IPS-18c (cell line): ENCODE results near the gene ING5.
"Not testable (repeated sequence)": the region's sequence is repeated elsewhere in the genome, so short reads cannot be mapped to it uniquely, and the experiment has no call there.

Experiments used
- H3K4me3 ChIP-seq: 2 replicates; pipeline ENCODE4 v1.7.0; 2013; ENCODE audit warnings: low read depth, mild to moderate bottlenecking, low read length, moderate library complexity; ENCODE audit not compliant: insufficient read depth
- H3K9me3 ChIP-seq: one replicate; pipeline ENCODE4 v1.6.1; 2013; ENCODE audit warnings: mild to moderate bottlenecking, low read length, moderate library complexity; ENCODE audit not compliant: control insufficient read depth, insufficient read depth

The ING5 gene

GRCh38 chr2:241728000-241728399 lies 26.2 kb downstream of the ING5 start:
- Histone ChIP-seq H3K4me3 (no peak overlapping the region), H3K9me3 (peaks cover under 1% of the 10 kb centered on the region)

- Histone ChIP-seq H3K9me3 (no peaks in the 10 kb centered on the region), H3K4me3 (no peak overlapping the region)
Observed at GRCh38 chr2:241728627-241729026, 26.8 kb downstream of the ING5 start.

- no peak overlapping the region for H3K4me3 ChIP-seq
- H3K9me3 ChIP-seq: no peaks in the 10 kb centered on the region
Observed at GRCh38 chr2:241729868-241730267, 28.0 kb downstream of the ING5 start.

GRCh38 chr2:241730671-241731293 lies 28.9 kb downstream of the ING5 start:
- H3K4me3 ChIP-seq: no peak overlapping the region
- H3K9me3 ChIP-seq: no peaks in the 10 kb centered on the region

- H3K4me3 ChIP-seq, H3K9me3 ChIP-seq: not testable (repeated sequence)
Observed at GRCh38 chr2:241732513-241733186, 30.8 kb downstream of the ING5 start.

GRCh38 chr2:241733391-241734207 lies 31.8 kb downstream of the ING5 start:
- no peaks in the 10 kb centered on the region for H3K9me3 ChIP-seq
- peak overlapping the region; percentile 51 for H3K4me3 ChIP-seq

GRCh38 chr2:241734208-241734466 lies 32.3 kb downstream of the ING5 start:
- Histone ChIP-seq H3K9me3 (no peaks in the 10 kb centered on the region), H3K4me3 (peak overlapping the region; percentile 51)

GRCh38 chr2:241734467-241735208 lies 32.8 kb downstream of the ING5 start, which contains the start of gene D2HGDH:
Gene D2HGDH (plus strand): TSS chr2:241734630. CDS start chr2:241735225, 595 bp downstream.
- H3K4me3 ChIP-seq: peak within 1 kb of the TSS; percentile 81
- H3K9me3 ChIP-seq: no peaks in the 10 kb centered on the region

GRCh38 chr2:241736111-241736510 lies 34.3 kb downstream of the ING5 start:
- no peaks in the 10 kb centered on the region for H3K9me3 ChIP-seq
- H3K4me3 ChIP-seq: no peak overlapping the region

- Histone ChIP-seq H3K4me3 (no peak overlapping the region), H3K9me3 (no peaks in the 10 kb centered on the region)
Observed at GRCh38 chr2:241738040-241738686, 36.3 kb downstream of the ING5 start.

- H3K9me3 ChIP-seq: no peaks in the 10 kb centered on the region
- H3K4me3 ChIP-seq: no peak overlapping the region
Observed at GRCh38 chr2:241739177-241739576, 37.3 kb downstream of the ING5 start.

- Histone ChIP-seq H3K4me3 (no peak overlapping the region), H3K9me3 (no peaks in the 10 kb centered on the region)
Observed at GRCh38 chr2:241739651-241740050, 37.8 kb downstream of the ING5 start.

- H3K9me3 ChIP-seq: no peaks in the 10 kb centered on the region
- no peak overlapping the region for H3K4me3 ChIP-seq
Observed at GRCh38 chr2:241741016-241741415, 39.2 kb downstream of the ING5 start.

- H3K9me3 ChIP-seq: no peaks in the 10 kb centered on the region
- H3K4me3 ChIP-seq: no peak overlapping the region
Observed at GRCh38 chr2:241742320-241742939, 40.6 kb downstream of the ING5 start.

GRCh38 chr2:241743008-241743407 lies 41.2 kb downstream of the ING5 start:
- not testable (repeated sequence) for H3K9me3 ChIP-seq

GRCh38 chr2:241743620-241744019 lies 41.8 kb downstream of the ING5 start:
- H3K4me3 ChIP-seq: no peak overlapping the region
- no peaks in the 10 kb centered on the region for H3K9me3 ChIP-seq

More at GRCh38 chr2:241743008-241743407, 41.2 kb downstream of the ING5 start:
- H3K4me3 ChIP-seq: not testable (repeated sequence)
